IMR-90 (cell line): Measurements from ENCODE around the gene GPR176. TPM values are rescaled to one million over a fixed set of nuclear protein-coding genes. Genes with fewer than 3 reads are reported as not detected.

Source experiments
- ATAC-seq: fragments of 200-7000 bp; cut with Tn5 transposase; 2 replicates; pipeline ENCODE4 v1.9.1; 2020; ENCODE audit warnings: low read depth, mild to moderate bottlenecking, moderate library complexity
- BruUV-seq: library from RNA; stranded (reverse); fragments of 400-500 nt; replicated peaks from 2 replicates; lab custom pipeline; 2021; lab: Mats Ljungman, UMichigan
- CTCF ChIA-PET: fragments of 300-600 bp; formaldehyde crosslinking; extraction: SDS; loops from one replicate; lab custom pipeline; 2021; ENCODE audit warnings: antibody characterized with exemption; lab: Yijun Ruan, JAX
- POLR2A ChIA-PET: fragments of 300-600 bp; sonication (Branson Sonifier 250); formaldehyde crosslinking; loops from one replicate; lab custom pipeline; 2022; ENCODE audit warnings: antibody characterized with exemption; ENCODE audit not compliant: unreplicated experiment; lab: Charles Lee
- DNase-seq: peaks from one replicate; pipeline ENCODE4 v3.0.0; 2013
- H2AFZ ChIP-seq: replicated peaks from 2 replicates; pipeline ENCODE3; 2013; ENCODE audit warnings: low read length, mild to moderate bottlenecking; ENCODE audit not compliant: poor library complexity
- H2AK5ac ChIP-seq: 2 replicates; pipeline ENCODE4 v1.6.1; 2013; ENCODE audit warnings: low read depth, low read length, inconsistent platforms
- H2AK9ac ChIP-seq: replicated peaks from 2 replicates; pipeline ENCODE3; 2013; ENCODE audit warnings: mild to moderate bottlenecking, low read depth, low read length, moderate library complexity; ENCODE audit not compliant: poor library complexity
- H2BK120ac ChIP-seq: 2 replicates; pipeline ENCODE4 v1.6.1; 2013; ENCODE audit warnings: low read depth, low read length, inconsistent platforms
- H2BK15ac ChIP-seq: 3 replicates; pipeline ENCODE4 v1.6.1; 2013; ENCODE audit warnings: low read depth, low read length, inconsistent platforms
- H2BK20ac ChIP-seq: 2 replicates; pipeline ENCODE4 v1.6.1; 2013; ENCODE audit warnings: low read depth, mild to moderate bottlenecking, inconsistent platforms, low read length, moderate library complexity
- H2BK5ac ChIP-seq: 2 replicates; pipeline ENCODE4 v1.6.1; 2013; ENCODE audit warnings: mild to moderate bottlenecking, low read depth, low read length, inconsistent platforms; ENCODE audit not compliant: poor library complexity, severe bottlenecking
- H3K14ac ChIP-seq: replicated peaks from 2 replicates; pipeline ENCODE4 v1.6.1; 2013; ENCODE audit warnings: low read depth, low read length, inconsistent platforms
- H3K18ac ChIP-seq: 2 replicates; pipeline ENCODE4 v1.6.1; 2013; ENCODE audit warnings: low read depth, low read length, control low read depth
- H3K23ac ChIP-seq: 2 replicates; pipeline ENCODE4 v1.6.1; 2013; ENCODE audit warnings: low read depth, low read length, inconsistent platforms
- H3K27ac ChIP-seq: 2 replicates; pipeline ENCODE4 v1.5.1; 2013; ENCODE audit warnings: mild to moderate bottlenecking, control low read depth, low read length; ENCODE audit not compliant: insufficient read depth
- H3K27me3 ChIP-seq: 2 replicates; pipeline ENCODE4 v1.6.1; 2013; ENCODE audit warnings: low read length; ENCODE audit not compliant: control insufficient read depth, insufficient read depth
- H3K36me3 ChIP-seq: 2 replicates; pipeline ENCODE4 v1.6.1; 2013; ENCODE audit warnings: low read length, mixed read lengths; ENCODE audit not compliant: control insufficient read depth, insufficient read depth
- H3K4ac ChIP-seq: 2 replicates; pipeline ENCODE4 v1.6.1; 2013; ENCODE audit warnings: low read depth, low read length, inconsistent platforms
- H3K4me1 ChIP-seq: 2 replicates; pipeline ENCODE4 v1.6.1; 2013; ENCODE audit warnings: low read length, mixed read lengths; ENCODE audit not compliant: control insufficient read depth, insufficient read depth
- H3K4me2 ChIP-seq: 2 replicates; pipeline ENCODE4 v1.6.1; 2013; ENCODE audit warnings: low read depth, mild to moderate bottlenecking, control low read depth, low read length, moderate library complexity
- H3K4me3 ChIP-seq: 2 replicates; pipeline ENCODE4 v1.5.1; 2013; ENCODE audit warnings: low read depth, mild to moderate bottlenecking, control low read depth, low read length, moderate library complexity; ENCODE audit not compliant: insufficient read depth
- H3K56ac ChIP-seq: 2 replicates; pipeline ENCODE4 v1.6.1; 2013; ENCODE audit warnings: low read length, inconsistent platforms; ENCODE audit not compliant: insufficient read depth; ENCODE audit errors: extremely low read depth
- H3K79me1 ChIP-seq, 2 experiments: 2 replicates each; pipeline ENCODE4 v1.6.1; 2013; ENCODE audit warnings: low read length in 2 of 2, inconsistent platforms in 1 of 2, low read depth in 1 of 2
- H3K9ac ChIP-seq: 2 replicates; pipeline ENCODE4 v1.6.1; 2013; ENCODE audit warnings: low read depth, low read length, control low read depth
- H3K9me1 ChIP-seq: 2 replicates; pipeline ENCODE4 v1.6.1; 2013; ENCODE audit warnings: low read length, inconsistent platforms; ENCODE audit not compliant: insufficient read depth
- H3K9me3 ChIP-seq: 2 replicates; pipeline ENCODE4 v1.6.1; 2013; ENCODE audit warnings: low read length; ENCODE audit not compliant: control insufficient read depth, insufficient read depth
- H4K20me1 ChIP-seq: 2 replicates; pipeline ENCODE4 v1.6.1; 2013; ENCODE audit warnings: low read length, inconsistent platforms; ENCODE audit not compliant: insufficient read depth
- H4K5ac ChIP-seq: 2 replicates; pipeline ENCODE4 v1.6.1; 2013; ENCODE audit warnings: mild to moderate bottlenecking, low read depth, low read length, control low read depth
- H4K8ac ChIP-seq, 2 experiments: 2 replicates each; pipeline ENCODE4 v1.6.1; 2013; ENCODE audit warnings: low read depth in 2 of 2, low read length in 2 of 2, control low read depth in 1 of 2, inconsistent platforms in 1 of 2
- H4K91ac ChIP-seq: 2 replicates; pipeline ENCODE4 v1.6.1; 2013; ENCODE audit warnings: low read depth, low read length, inconsistent platforms; ENCODE audit not compliant: insufficient read depth
- BHLHE40 ChIP-seq: fragments of 150-350 bp; IDR thresholded peaks from 2 replicates; pipeline ENCODE4 v1.6.1; 2016; ENCODE audit warnings: mild to moderate bottlenecking, low read depth, low read length
- CEBPB ChIP-seq: IDR thresholded peaks from 2 replicates; pipeline ENCODE4 v1.6.1; 2012; ENCODE audit warnings: low read depth, low read length, improper control_type of control experiment
- CHD1 ChIP-seq: IDR thresholded peaks from 2 replicates; pipeline ENCODE4 v1.6.1; 2012; ENCODE audit warnings: low read depth, low read length, improper control_type of control experiment
- CTCF ChIP-seq: conservative IDR thresholded peaks from 2 replicates; pipeline ENCODE4 v1.5.1; 2012; ENCODE audit warnings: mild to moderate bottlenecking, low read depth, low read length, improper control_type of control experiment
- ELK1 ChIP-seq: fragments of 150-350 bp; IDR thresholded peaks from 2 replicates; pipeline ENCODE4 v1.6.1; 2016; ENCODE audit warnings: low read depth, mild to moderate bottlenecking, low read length, moderate library complexity, borderline replicate concordance
- FOS ChIP-seq: fragments of 150-350 bp; IDR thresholded peaks from 2 replicates; pipeline ENCODE4 v1.6.1; 2016; ENCODE audit warnings: low read depth, low read length
- MAFK ChIP-seq: IDR thresholded peaks from 2 replicates; pipeline ENCODE4 v1.6.1; 2012; ENCODE audit warnings: low read depth, low read length, improper control_type of control experiment
- MAZ ChIP-seq: IDR thresholded peaks from 2 replicates; pipeline ENCODE4 v1.6.1; 2012; ENCODE audit warnings: low read depth, mild to moderate bottlenecking, low read length, improper control_type of control experiment, moderate library complexity, borderline replicate concordance
- MXI1 ChIP-seq: IDR thresholded peaks from 2 replicates; pipeline ENCODE4 v1.6.1; 2012; ENCODE audit warnings: low read depth, mild to moderate bottlenecking, low read length, moderate library complexity, borderline replicate concordance
- NFE2L2 ChIP-seq: fragments of 150-350 bp; IDR thresholded peaks from 2 replicates; pipeline ENCODE4 v1.6.1; 2016; ENCODE audit warnings: low read depth, mild to moderate bottlenecking, low read length
- POLR2A ChIP-seq: IDR thresholded peaks from 2 replicates; pipeline ENCODE4 v1.6.1; 2012; ENCODE audit warnings: mild to moderate bottlenecking, low read depth, low read length
- RAD21 ChIP-seq: IDR thresholded peaks from 2 replicates; pipeline ENCODE4 v1.6.1; 2012; ENCODE audit warnings: low read length, improper control_type of control experiment
- RCOR1 ChIP-seq: IDR thresholded peaks from 2 replicates; pipeline ENCODE4 v1.6.1; 2012; ENCODE audit warnings: mild to moderate bottlenecking, low read length, improper control_type of control experiment; ENCODE audit not compliant: insufficient replicate concordance
- RFX5 ChIP-seq: IDR thresholded peaks from 2 replicates; pipeline ENCODE4 v1.8.0; 2012; ENCODE audit warnings: low read depth, mild to moderate bottlenecking, low read length, moderate library complexity
- SMC3 ChIP-seq: fragments of 150-350 bp; IDR thresholded peaks from 2 replicates; pipeline ENCODE4 v1.6.1; 2016; ENCODE audit warnings: low read depth, mild to moderate bottlenecking, antibody characterized with exemption, low read length, moderate library complexity
- USF2 ChIP-seq: fragments of 150-350 bp; IDR thresholded peaks from 2 replicates; pipeline ENCODE4 v1.6.1; 2017; ENCODE audit warnings: mild to moderate bottlenecking, antibody characterized with exemption, low read length, low read depth
- WGBS, 2 experiments: methylation state at CpG; one replicate each; pipeline versions ENCODE4 v1.1.5 to v1.1.7; 2013; ENCODE audit warnings: missing lambda C conversion rate in 2 of 2; ENCODE audit not compliant: insufficient read length in 1 of 2; ENCODE audit errors: extremely low coverage in 2 of 2; 5-methylcytosine and 5-hydroxymethylcytosine counted together
- dilution Hi-C: fragments of 300-500 bp; cut with HindIII; formaldehyde crosslinking; loops from one replicate; pipeline ENCODE4 v1.14.3; 2018; ENCODE audit warnings: low sequenced_read_pairs; ENCODE audit not compliant: unreplicated experiment
- in situ Hi-C: fragments of 300-500 bp; cut with MboI; formaldehyde crosslinking; loops from 3 replicates; pipeline ENCODE4 v1.14.3; 2019; ENCODE audit warnings: low sequenced_read_pairs, inconsistent platforms, mixed read lengths
- intact Hi-C: fragments of 100-400 bp; cut with micrococcal nuclease; formaldehyde crosslinking; loops from 2 replicates; pipeline ENCODE4 v1.10.0; 2022
- polyA plus RNA-seq, 3 experiments: library from polyadenylated mRNA; depleted of rRNA; stranded (reverse); fragments of >200 nt; gene quantifications; 2 replicates each; pipeline ENCODE4 v1.2.3, GENCODE V29; 2012; ENCODE audit warnings: low replicate concordance in 1 of 3
- total RNA-seq: library from RNA; depleted of rRNA; stranded (reverse); fragments of >200 nt; gene quantifications from 2 replicates; pipeline ENCODE4 v1.2.3, GENCODE V29; 2012

GPR176 gene
- total and polyA plus RNA-seq, 2 of the 4 experiments (the other 2 are of a cell fraction) = 114 to 246 TPM

- Histone ChIP-seq H2AK5ac (no peak overlapping the region), H3K36me3 (peaks cover 26% of the 10 kb centered on the region), H3K9ac (no peak overlapping the region), H4K20me1 (peaks cover 12% of the 10 kb centered on the region; the same call in 1 of the 2 replicates), H3K9me1 (peaks cover 47% of the 10 kb centered on the region), H4K5ac (no peak overlapping the region), H2BK120ac (no peak overlapping the region), H3K56ac (no peak overlapping the region), H3K4ac (no peak overlapping the region), H3K79me1 (peaks cover 36 to 71% of the 10 kb centered on the region in 2 experiments), H2AFZ (no peak overlapping the region), H3K23ac (no peak overlapping the region), H2BK20ac (no peak overlapping the region), H4K91ac (no peak overlapping the region), H2AK9ac (no peak overlapping the region), H3K18ac (no peak overlapping the region), H3K4me2 (no peak overlapping the region), H3K27ac (no peak overlapping the region), H2BK15ac (no peak overlapping the region), H3K4me1 (peaks cover 3% of the 10 kb centered on the region), H3K27me3 (no peaks in the 10 kb centered on the region), H3K4me3 (no peak overlapping the region), H3K14ac (no peak overlapping the region), H2BK5ac (no peak overlapping the region), H4K8ac (no peak overlapping the region), H3K9me3 (no peaks in the 10 kb centered on the region)
- ChIA-PET CTCF (interaction anchor here (0.7 kb wide), 1 partner anchor 25 kb away, joined by 4 read pairs; no protein-coding TSS in a partner anchor), POLR2A (interaction anchor here (0.6 kb wide), 1 partner anchor 90 kb away, joined by 4 read pairs; no protein-coding TSS in a partner anchor)
- WGBS, 2 experiments = 90% methylated on average over 3 of the region's 6 CpGs; no CpG with 5 or more reads in 1 of the 2 experiments
- ATAC-seq = no peak
- peak; percentile 22 for DNase-seq
- TF ChIP-seq RCOR1 (no peak), CHD1 (no peak), BHLHE40 (no peak), MXI1 (no peak), CEBPB (no peak), RFX5 (no peak), CTCF (no peak), POLR2A (no peak), RAD21 (no peak), ELK1 (no peak), NFE2L2 (no peak), MAZ (no peak), SMC3 (no peak), MAFK (no peak), FOS (no peak), USF2 (no peak)
- BruUV-seq = no TSS peak
- in situ Hi-C loops (no loop called here), intact Hi-C loops (no loop called here), dilution Hi-C loops (no loop called here)
These were observed 122.7 kb downstream of the GPR176 start for GRCh38 chr15:39797407-39797806.
